HL-60 (cell line): ENCODE data around the gene DNAL4.

Experiments used
- DNase-seq, 2 experiments: peaks; one replicate each; pipeline ENCODE4 v3.0.0-alpha.2; 2010 to 2020; ENCODE audit warnings: low read depth in 1 of 2, low spot score in 1 of 2
- H3K27ac ChIP-seq: fragments of 250-450 bp; sonication (Bioruptor Pico); replicated peaks from 2 replicates; pipeline ENCODE4 v1.5.1; 2020; ENCODE audit warnings: mild to moderate bottlenecking, moderate library complexity
- H3K27me3 ChIP-seq: fragments of 250-450 bp; sonication (Bioruptor Pico); 2 replicates; pipeline ENCODE4 v1.5.1; 2021; ENCODE audit warnings: mild to moderate bottlenecking, moderate library complexity; ENCODE audit not compliant: insufficient read depth, poor library complexity, severe bottlenecking
- H3K4me3 ChIP-seq: replicated peaks from 2 replicates; pipeline ENCODE4 v1.5.1; 2011; ENCODE audit warnings: mild to moderate bottlenecking, control low read depth, low read length; ENCODE audit not compliant: insufficient read depth
- GABPA ChIP-seq: IDR thresholded peaks from 2 replicates; pipeline ENCODE4 v1.6.1; 2012; ENCODE audit warnings: low read depth
- POLR2AphosphoS5 ChIP-seq: IDR thresholded peaks from 2 replicates; pipeline ENCODE4 v1.6.1; 2012; ENCODE audit warnings: low read depth
- REST ChIP-seq: IDR thresholded peaks from 2 replicates; pipeline ENCODE4 v1.6.1; 2012; ENCODE audit warnings: low read depth; ENCODE audit not compliant: insufficient replicate concordance
- SPI1 ChIP-seq: IDR thresholded peaks from 2 replicates; pipeline ENCODE4 v1.6.1; 2012; ENCODE audit warnings: low read depth, mild to moderate bottlenecking, borderline replicate concordance
- TF ChIP-seq, protein P1 (sequence below): IDR thresholded peaks from one replicate; pipeline ENCODE4 v1.5.1; 2011; ENCODE audit warnings: low read length, control low read depth, inconsistent platforms; ENCODE audit not compliant: insufficient read depth

DNAL4 gene

GRCh38 chr22:38792833-38793232 is 1.1 kb downstream of the DNAL4 start:
- Histone ChIP-seq H3K4me3 (no peak overlapping the region), H3K27ac (no peak overlapping the region), H3K27me3 (no peaks in the 10 kb centered on the region)
- TF ChIP-seq REST: no peak
- TF ChIP-seq GABPA: no peak
- TF ChIP-seq, protein P1, sequence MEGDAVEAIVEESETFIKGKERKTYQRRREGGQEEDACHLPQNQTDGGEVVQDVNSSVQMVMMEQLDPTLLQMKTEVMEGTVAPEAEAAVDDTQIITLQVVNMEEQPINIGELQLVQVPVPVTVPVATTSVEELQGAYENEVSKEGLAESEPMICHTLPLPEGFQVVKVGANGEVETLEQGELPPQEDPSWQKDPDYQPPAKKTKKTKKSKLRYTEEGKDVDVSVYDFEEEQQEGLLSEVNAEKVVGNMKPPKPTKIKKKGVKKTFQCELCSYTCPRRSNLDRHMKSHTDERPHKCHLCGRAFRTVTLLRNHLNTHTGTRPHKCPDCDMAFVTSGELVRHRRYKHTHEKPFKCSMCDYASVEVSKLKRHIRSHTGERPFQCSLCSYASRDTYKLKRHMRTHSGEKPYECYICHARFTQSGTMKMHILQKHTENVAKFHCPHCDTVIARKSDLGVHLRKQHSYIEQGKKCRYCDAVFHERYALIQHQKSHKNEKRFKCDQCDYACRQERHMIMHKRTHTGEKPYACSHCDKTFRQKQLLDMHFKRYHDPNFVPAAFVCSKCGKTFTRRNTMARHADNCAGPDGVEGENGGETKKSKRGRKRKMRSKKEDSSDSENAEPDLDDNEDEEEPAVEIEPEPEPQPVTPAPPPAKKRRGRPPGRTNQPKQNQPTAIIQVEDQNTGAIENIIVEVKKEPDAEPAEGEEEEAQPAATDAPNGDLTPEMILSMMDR: no peak
- TF ChIP-seq SPI1: no peak
- TF ChIP-seq POLR2AphosphoS5: no peak
- DNase-seq: no peak

- no peak overlapping the region for H3K27ac ChIP-seq
- no peak overlapping the region for H3K4me3 ChIP-seq
- no peaks in the 10 kb centered on the region for H3K27me3 ChIP-seq
- TF ChIP-seq, protein P1: no peak
- TF ChIP-seq REST: no peak
- no peak for TF ChIP-seq POLR2AphosphoS5
- TF ChIP-seq GABPA: no peak
- TF ChIP-seq SPI1: no peak
- DNase-seq: no peak
Measured at GRCh38 chr22:38789606-38790005, 4.3 kb downstream of the DNAL4 start.

GRCh38 chr22:38788846-38789245 is 5.1 kb downstream of the DNAL4 start:
- TF ChIP-seq, protein P1: no peak
- TF ChIP-seq POLR2AphosphoS5: no peak
- TF ChIP-seq GABPA: no peak
- no peak for TF ChIP-seq SPI1
- TF ChIP-seq REST: no peak
- DNase-seq: no peak
- Histone ChIP-seq H3K4me3 (no peak overlapping the region), H3K27me3 (no peaks in the 10 kb centered on the region), H3K27ac (no peak overlapping the region)
